ENCODE results near the gene COA5.
A peak's percentile ranks its signal among the peaks of the same experiment; 100 is the strongest.

COA5 gene, protein sequence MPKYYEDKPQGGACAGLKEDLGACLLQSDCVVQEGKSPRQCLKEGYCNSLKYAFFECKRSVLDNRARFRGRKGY

DNA sequence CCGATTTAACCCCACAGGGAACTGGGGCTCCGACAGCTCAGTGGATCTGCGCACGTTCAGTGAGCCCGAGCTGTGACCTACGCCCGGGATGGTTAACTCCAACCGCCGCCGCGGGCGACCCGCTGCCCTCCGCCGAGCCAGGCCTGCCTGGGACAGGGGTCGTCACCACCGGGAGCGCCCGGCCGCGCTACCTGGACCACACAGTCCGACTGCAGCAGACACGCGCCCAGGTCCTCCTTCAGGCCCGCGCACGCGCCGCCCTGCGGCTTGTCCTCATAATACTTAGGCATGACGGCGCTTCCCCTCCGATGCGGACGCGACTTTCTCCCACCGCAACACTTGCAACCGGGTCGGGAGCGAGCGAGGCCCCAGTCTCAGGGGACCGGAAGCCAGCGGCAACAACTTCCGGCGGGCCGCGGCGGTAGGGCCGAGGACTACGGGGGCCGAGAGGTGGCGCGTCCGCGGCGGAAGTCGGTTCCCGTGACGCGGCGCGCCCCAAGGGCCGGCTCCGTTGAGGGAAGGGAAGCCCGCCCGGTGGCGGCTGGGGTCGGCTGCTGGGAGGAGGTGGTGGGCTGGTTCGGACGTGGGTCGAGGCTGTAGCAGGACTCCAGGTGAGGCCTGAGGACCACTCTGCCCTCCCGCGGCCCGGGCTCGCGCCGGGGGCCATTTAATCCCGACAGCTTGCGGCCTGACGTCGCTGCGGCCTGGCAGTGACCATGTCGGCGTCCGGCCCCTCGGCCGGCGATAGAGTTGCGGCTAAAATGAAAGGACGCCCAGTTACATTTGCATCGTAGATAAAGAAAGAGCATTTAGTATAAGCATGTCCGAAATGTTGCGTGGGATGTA, at the start of gene COA5, which contains the start of gene UNC50:
Gene COA5, minus strand, starts transcription at position 397 of the 846 bp plus-strand sequence. Its CDS starts 107 bp downstream, at position 290.
Gene UNC50, plus strand, starts transcription at position 474 of the 846 bp plus-strand sequence. CDS start 1,171 bp downstream, outside the sequence.
- DNase-seq (ENCODE audit: low read depth in 3 of 3), result peak; percentile 85 to 90 (median 89)

- DNase-seq (ENCODE audit: low read depth in 3 of 3), result no peak
Measured at GRCh38 chr2:98656800-98657199, 48.5 kb upstream of the COA5 start.

GRCh38 chr2:98654699-98655495, 46.6 kb upstream of the COA5 start:
- DNase-seq (ENCODE audit: low read depth in 3 of 3), result no peak

DNA sequence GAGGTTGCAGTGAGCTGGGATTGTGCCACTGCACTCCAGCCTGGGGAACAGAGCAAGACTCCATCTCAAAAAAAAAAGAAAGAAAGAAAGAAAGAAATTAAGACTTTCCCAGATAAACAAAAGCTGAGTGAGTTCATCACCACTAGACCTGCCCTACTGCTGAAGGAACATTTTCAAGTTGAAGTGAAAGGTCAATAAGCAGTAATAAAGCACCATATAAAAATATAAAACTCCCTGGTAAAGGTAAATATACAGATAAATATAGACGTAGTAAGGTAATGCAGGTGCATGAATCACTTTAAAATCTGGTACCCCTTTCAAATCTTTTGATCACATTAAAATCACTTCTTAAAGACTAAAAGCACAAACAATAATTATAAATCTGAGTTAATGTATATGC, 42.7 kb upstream of the COA5 start:
- no peak for DNase-seq (ENCODE audit: low read depth in 3 of 3)

- no peak for DNase-seq (ENCODE audit: low read depth in 3 of 3)
Measured at GRCh38 chr2:98649992-98650375, 41.7 kb upstream of the COA5 start.

DNA sequence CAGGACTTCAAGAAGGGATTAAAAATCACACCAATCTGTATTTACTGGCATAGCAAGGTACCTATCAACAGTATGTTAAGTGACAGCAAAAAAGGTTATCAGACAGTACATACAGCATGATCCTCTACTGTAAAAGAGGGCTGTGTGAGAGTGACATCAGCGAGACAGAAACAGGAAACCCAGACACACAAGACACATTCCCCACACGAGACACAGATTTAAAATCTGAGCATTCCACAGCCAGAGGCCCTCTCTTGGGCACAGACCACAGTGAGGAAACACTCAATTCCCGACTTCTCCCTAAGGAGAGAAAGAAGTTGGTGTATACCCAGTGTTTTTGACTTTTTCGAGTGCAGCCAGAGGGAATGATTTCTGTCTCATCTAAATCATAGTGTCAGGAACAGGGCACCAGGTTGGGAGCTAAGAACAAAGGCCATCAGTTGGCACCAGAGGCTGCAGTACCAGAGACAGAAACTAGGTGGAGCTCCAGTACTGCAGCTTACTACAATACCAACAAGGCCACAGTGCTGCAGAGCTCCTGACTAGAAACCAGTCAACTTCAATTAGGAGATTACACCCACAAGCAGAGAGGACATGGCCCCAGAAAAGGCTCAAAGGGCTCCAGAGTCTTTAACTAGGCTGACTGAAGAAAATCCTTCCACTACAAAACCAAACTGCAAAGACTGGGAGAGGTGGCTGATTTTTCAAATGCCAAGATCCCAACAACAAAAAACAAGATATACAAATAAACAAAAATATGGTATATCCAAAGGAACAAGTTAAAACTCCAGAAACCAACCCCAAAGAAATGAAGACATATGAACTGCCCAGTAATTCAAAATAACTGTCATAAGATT, 41.1 kb upstream of the COA5 start:
- DNase-seq (ENCODE audit: low read depth in 3 of 3), result peak; percentile 65 to 78 (median 76)

DNA sequence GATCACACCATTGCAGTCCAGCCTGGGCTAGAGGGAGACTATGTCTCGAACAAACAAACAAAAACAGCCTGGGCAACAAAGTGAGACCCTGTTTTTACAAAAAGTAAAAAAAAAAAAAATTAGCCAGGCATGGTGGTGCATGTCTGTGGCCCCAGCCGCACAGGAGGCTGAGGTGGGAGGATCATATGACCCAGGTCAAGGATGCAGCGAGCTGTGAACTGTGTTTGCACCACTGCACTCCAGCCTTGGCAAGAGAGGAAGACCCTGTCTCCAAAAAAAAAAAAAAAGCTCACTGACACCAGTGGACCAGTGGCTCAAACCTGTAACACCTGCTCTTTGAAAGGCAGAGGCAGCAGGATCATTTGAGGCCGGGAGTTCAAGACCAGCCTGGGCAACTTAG, 40.1 kb upstream of the COA5 start:
- no peak for DNase-seq (ENCODE audit: low read depth in 3 of 3)

DNA sequence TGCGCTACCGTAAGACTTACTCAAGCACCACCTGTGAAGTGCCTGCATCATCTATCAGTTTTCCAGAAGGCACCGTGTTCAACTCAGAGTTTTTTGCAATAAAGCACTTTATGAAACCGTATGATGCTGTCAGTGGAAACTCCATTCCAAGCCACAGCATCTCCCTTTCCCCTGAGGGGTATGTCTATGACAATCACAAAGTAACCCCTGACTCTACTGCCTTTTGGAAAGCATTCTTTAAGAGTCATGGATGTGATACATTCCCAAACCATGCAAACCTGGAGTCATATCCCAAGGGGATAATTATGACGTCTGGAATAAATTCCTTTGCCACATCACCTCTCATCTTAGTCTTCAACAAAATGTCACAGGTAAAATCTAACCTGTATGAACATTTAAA, 39.3 kb upstream of the COA5 start:
- DNase-seq (ENCODE audit: low read depth in 3 of 3), result no peak

DNA sequence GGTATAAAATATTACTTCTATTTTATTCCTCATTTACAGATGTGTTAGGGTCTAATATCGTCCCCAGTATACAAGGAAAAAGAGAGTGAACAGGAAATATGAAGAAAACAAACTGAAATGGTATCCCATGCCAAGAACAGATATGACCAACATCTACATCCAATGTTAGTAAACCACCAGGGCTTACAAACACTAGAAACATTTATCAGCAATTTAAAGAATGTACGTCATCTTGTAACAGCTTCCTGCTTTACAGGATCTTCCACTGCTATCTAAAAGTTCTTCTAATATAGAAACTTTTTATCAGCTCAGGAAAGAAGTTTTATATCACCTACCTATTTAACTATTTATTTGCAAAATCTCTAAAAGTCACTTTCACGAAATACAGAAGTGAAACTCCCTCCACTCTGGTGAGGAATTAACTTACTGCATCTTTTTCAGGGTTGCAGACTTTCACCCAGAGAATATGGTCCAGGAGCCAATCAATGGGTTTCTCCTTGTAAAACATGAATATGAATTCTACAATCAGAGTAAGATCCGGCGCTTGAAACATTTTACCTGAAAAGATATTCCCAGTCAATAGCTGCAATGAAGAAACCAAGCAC, 35.3 kb upstream of the COA5 start:
- DNase-seq (ENCODE audit: low read depth in 3 of 3), result no peak

DNA sequence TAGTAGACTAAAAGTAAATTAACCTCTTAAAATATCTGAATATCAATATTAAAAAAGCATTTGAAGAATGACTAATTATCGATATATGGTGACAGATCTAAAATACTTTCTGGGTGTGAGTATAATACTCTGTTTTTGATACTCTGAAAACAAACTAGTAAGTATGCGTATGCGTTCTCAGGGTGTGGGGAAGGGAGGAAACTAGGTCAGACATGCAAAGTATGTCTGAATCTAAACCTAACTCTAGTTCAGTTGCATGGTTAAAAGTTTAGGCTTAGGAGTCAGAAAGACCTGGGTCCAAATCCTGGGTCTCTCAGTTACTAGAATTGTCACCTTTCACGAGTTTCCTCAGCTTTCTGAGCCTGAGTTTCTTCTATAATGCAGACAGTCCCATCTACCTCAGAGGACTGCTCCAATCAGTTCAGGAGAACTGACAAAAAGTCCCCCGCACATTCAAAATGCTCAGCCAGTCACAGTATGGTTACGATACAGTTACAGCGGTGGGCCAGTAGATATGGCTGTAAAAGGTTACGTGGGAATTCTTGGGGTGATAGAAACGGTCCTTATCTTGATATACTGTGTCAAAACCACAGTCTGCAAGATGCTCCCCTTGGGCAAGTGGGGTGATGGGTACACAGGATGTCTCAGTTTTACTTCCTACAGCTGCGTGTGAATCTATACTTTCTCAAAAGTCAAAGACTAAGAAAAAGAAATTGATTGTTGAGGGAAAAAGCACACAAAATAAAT, 29.3 kb upstream of the COA5 start:
- DNase-seq (ENCODE audit: low read depth in 3 of 3), result peak in 2 of 3 experiments; percentile 25 to 33

- DNase-seq (ENCODE audit: low read depth in 3 of 3), result peak in 2 of 3 experiments; percentile 40 to 52
Measured at GRCh38 chr2:98634406-98635092, 26.2 kb upstream of the COA5 start.

DNA sequence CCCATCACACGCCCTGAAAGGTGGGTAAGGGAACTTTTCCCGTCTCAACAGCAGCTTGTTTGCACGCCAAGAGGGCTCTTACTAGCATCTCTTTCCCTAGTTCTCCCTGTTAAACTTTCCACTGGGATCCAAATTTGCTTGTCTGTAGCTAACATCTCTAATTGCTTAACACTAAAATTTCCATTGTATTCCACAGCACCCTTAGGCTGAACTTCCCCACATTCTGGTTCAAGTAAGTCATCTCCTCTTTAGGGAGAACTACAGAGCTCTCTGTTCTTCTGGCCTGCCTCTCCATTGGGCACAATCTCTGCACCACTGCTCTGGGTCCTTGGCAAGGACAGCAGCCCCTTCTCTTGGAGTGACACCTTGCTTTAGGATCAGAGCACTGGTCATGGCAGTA, 24.0 kb upstream of the COA5 start:
- no peak for DNase-seq (ENCODE audit: low read depth in 3 of 3)

- no peak for DNase-seq (ENCODE audit: low read depth in 3 of 3)
Measured at GRCh38 chr2:98623657-98624056, 15.3 kb upstream of the COA5 start.

DNA sequence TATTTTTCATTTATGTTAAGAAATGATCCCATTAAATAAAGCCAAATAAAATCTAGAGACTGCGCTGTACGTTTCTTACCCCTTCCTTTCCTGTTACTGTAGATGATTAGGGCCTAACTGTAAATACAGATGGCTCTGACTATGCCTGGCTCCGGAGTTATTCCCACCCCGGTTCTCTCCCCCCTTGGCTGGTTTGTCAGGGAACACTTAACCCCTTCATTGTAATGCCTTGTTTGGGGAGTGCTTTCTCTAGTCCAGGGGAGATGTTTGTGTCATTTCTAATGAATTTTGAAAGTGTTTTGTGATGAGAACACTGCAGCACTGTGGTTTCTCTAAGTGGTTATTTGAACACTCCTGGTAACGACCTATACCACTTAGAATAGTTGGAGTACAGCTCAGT, 8.8 kb upstream of the COA5 start:
- DNase-seq (ENCODE audit: low read depth in 3 of 3), result no peak

DNA sequence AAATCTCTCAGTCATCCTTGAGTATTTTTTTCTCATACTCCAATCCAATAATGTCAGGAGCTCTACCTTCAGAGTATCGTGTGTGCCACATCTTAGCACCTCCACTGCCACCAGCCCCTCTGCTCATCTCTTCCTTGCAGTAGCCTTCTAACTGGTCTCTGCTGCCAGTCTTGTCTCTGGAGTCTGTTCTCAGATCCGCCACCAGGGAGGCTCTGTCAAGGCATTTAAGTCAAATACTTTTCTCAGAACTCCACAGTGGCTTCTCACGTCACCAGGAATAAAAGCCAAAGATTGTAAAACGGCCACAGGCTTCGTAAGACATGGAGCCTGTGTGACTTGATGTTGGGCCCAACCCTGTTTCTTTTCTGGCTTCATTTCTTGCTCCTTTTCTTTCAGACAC, 7.2 kb upstream of the COA5 start:
- DNase-seq (ENCODE audit: low read depth in 3 of 3), result no peak

GRCh38 chr2:98614024-98614739, 5.9 kb upstream of the COA5 start:
- no peak for DNase-seq (ENCODE audit: low read depth in 3 of 3)

DNA sequence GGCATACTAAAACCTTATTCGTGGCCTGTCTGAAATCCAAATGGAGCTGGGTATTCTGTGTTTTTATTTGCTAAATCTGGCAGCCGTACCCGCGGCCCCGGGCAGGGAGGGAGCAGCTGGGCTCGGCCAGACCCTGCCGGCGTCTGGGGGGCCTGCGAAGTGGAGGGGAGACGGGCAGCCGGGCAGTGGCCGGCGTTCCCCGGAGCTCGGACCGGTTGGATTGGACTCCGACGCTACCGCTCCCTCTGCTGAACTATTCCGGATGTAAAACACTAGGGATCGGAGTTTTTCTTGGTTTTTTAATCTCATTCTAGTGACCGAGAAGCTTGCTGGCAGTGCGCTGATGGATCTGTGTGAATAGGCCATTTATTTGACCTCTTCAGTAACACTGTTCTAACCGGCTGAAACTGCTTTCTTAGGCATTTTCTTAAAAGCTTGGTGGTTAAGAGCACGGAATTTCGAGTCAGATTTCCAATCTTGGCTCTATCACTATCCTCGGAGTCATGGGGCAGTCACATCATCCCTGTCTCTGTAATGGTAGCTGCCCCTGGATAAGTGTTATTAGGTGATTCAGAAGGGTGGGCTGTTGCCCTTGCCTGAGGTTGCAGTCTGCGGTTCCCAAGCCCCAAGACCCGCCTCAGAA, 771 bp upstream of the COA5 start:
- no peak for DNase-seq (ENCODE audit: low read depth in 3 of 3)

DNA sequence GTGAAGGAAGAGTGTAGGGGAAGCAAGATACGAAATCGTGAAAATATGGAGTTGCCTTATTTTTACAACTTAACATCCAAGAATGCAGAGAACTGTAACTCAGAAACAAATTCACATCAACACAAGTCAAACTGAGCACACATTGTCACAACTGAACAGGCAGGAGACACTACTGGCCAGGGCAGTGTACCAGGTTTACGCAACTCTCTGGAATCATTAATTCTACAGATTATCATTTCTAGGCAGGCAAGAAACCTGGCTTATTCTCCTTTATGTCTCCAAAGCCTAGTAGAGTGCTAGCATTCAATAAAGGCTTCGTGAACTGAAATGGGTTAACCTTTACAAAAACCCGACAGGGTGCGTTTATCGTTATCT, 584 bp downstream of the COA5 start:
- DNase-seq (ENCODE audit: low read depth in 3 of 3), result no peak

GRCh38 chr2:98607104-98607503, 1.2 kb downstream of the COA5 start:
- no peak for DNase-seq (ENCODE audit: low read depth in 3 of 3)

Measured in stimulated activated CD4-positive, alpha-beta T cell treated with anti-CD3 and anti-CD28 coated beads, TNF-alpha, amount 100 ng/mL, for 24 hours (primary cell).